Brain microvascular endothelial cell (primary cell): Measurements from ENCODE around the gene AUTS2.

Experiments
- DNase-seq: peaks from one replicate; pipeline ENCODE4 v3.0.0-alpha.2; 2020
- H3K27ac ChIP-seq: fragments of 250-450 bp; sonication (Bioruptor Pico); 2 replicates; pipeline ENCODE4 v1.5.1; 2020; ENCODE audit warnings: mild to moderate bottlenecking, moderate library complexity
- H3K27me3 ChIP-seq: fragments of 250-450 bp; sonication (Bioruptor Pico); replicated peaks from 2 replicates; pipeline ENCODE4 v1.5.1; 2020; ENCODE audit warnings: mild to moderate bottlenecking
- H3K36me3 ChIP-seq: fragments of 250-450 bp; sonication (Bioruptor Pico); replicated peaks from 2 replicates; pipeline ENCODE4 v1.5.1; 2020; ENCODE audit warnings: mild to moderate bottlenecking
- H3K4me3 ChIP-seq: 2 replicates; pipeline ENCODE4 v1.5.1; 2011; ENCODE audit warnings: low read depth, mild to moderate bottlenecking, control low read depth, low read length, moderate library complexity
- in situ Hi-C: cut with HindIII; loops from 2 replicates; pipeline ENCODE4 v1.10.0; 2017; ENCODE audit warnings: low sequenced_read_pairs, low pct_ligation_motif_present
- TF ChIP-seq, protein P1 (sequence below): IDR thresholded peaks from 2 replicates; pipeline ENCODE4 v1.5.1; 2011; ENCODE audit warnings: low read depth, mild to moderate bottlenecking, moderate library complexity, low read length, control low read depth, inconsistent platforms; ENCODE audit errors: missing control alignments

AUTS2 gene

DNA sequence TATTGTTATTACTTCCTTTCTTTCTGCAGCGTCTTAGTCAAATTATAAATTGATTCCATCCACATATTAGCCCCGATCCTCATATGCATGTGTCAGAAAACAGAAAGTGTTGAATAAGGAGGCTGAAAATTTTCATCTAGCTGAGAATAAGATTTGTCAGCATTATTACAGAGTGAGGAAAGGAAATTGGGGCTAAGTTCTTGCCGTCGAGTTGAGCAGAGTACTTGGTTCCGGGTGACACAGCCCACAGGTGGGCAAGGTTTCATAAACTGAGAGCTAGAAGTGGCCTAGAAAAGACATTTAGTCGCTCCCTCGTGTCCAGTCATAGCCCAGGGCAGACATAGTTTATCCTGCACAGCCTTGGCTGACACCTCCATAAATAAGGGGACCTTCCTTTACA lies 1072.0 kb downstream of the AUTS2 start:
- TF ChIP-seq, protein P1, sequence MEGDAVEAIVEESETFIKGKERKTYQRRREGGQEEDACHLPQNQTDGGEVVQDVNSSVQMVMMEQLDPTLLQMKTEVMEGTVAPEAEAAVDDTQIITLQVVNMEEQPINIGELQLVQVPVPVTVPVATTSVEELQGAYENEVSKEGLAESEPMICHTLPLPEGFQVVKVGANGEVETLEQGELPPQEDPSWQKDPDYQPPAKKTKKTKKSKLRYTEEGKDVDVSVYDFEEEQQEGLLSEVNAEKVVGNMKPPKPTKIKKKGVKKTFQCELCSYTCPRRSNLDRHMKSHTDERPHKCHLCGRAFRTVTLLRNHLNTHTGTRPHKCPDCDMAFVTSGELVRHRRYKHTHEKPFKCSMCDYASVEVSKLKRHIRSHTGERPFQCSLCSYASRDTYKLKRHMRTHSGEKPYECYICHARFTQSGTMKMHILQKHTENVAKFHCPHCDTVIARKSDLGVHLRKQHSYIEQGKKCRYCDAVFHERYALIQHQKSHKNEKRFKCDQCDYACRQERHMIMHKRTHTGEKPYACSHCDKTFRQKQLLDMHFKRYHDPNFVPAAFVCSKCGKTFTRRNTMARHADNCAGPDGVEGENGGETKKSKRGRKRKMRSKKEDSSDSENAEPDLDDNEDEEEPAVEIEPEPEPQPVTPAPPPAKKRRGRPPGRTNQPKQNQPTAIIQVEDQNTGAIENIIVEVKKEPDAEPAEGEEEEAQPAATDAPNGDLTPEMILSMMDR, result no peak
- H3K27ac ChIP-seq, result no peak overlapping the region
- in situ Hi-C loops, result no loop called here
- no peak overlapping the region for H3K4me3 ChIP-seq
- H3K27me3 ChIP-seq, result no peaks in the 10 kb centered on the region
- no peaks in the 10 kb centered on the region for H3K36me3 ChIP-seq
- no peak for DNase-seq

- Histone ChIP-seq H3K4me3 (no peak overlapping the region), H3K27ac (no peak overlapping the region), H3K36me3 (no peaks in the 10 kb centered on the region), H3K27me3 (no peaks in the 10 kb centered on the region)
- in situ Hi-C loops, result no loop called here
- DNase-seq, result no peak
- TF ChIP-seq, protein P1, result no peak
Measured at GRCh38 chr7:70673778-70674570, 1075.7 kb downstream of the AUTS2 start.

- Histone ChIP-seq H3K27ac (no peak overlapping the region), H3K27me3 (no peaks in the 10 kb centered on the region), H3K36me3 (no peaks in the 10 kb centered on the region), H3K4me3 (no peak overlapping the region)
- TF ChIP-seq, protein P1, result no peak
- DNase-seq, result no peak
- in situ Hi-C loops, result no loop called here
Measured at GRCh38 chr7:70674571-70675010, 1076.3 kb downstream of the AUTS2 start.

DNA sequence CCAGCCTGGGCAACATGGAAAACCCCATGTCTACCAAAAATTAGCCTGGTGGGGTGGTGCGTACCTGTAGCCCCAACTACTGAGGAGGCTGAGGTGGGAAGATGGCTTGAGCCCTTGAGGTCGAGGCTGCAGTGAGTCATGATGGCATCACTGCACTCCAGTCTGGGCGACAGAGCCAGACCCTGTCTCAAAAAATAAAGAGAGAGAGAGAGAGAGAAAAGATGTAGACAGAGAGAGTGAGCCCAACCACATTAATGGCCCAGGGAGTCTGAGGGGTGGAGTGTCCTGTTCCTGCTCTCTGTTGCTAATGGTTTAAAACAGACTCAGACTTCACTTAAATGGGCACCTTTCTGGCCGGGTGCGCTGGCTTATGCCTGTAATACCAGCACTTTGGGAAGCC lies 1078.0 kb downstream of the AUTS2 start:
- in situ Hi-C loops, result no loop called here
- TF ChIP-seq, protein P1, result no peak
- no peak for DNase-seq
- H3K27me3 ChIP-seq, result no peaks in the 10 kb centered on the region
- H3K36me3 ChIP-seq, result no peaks in the 10 kb centered on the region
- H3K27ac ChIP-seq, result no peak overlapping the region
- H3K4me3 ChIP-seq, result no peak overlapping the region

- in situ Hi-C loops, result no loop called here
- H3K4me3 ChIP-seq, result no peak overlapping the region
- no peaks in the 10 kb centered on the region for H3K27me3 ChIP-seq
- no peak overlapping the region for H3K27ac ChIP-seq
- H3K36me3 ChIP-seq, result no peaks in the 10 kb centered on the region
- DNase-seq, result no peak
- TF ChIP-seq, protein P1, result no peak
Measured at GRCh38 chr7:70678621-70679251, 1080.5 kb downstream of the AUTS2 start.

DNA sequence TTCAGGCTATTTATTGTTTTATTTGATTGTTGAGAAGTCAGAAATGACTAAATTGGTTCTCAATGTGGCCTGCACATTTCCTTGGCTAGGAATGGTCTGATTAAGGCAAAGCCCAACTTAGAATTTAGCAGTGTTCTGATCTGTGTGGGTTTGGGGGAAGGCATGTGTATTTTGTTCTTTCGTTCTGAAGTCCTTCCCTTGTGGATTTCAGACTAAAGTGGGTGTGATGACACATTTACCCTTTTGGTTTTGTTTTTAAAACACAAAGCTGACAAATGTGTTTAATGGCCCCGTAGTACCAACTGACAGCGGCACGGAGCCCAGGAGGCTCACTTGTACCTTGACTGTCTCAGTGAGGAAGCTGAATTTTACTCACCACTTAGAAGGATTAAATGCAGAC lies 1081.4 kb downstream of the AUTS2 start:
- no peak for DNase-seq
- no peak overlapping the region for H3K4me3 ChIP-seq
- H3K36me3 ChIP-seq, result no peaks in the 10 kb centered on the region
- H3K27me3 ChIP-seq, result no peaks in the 10 kb centered on the region
- TF ChIP-seq, protein P1, result no peak
- in situ Hi-C loops, result no loop called here
- no peak overlapping the region for H3K27ac ChIP-seq
